Breast epithelium (tissue), 3 donors: Measurements from ENCODE around the gene CUL9.

Experiments used
- POLR2A ChIP-seq: fragments of 450-650 bp; IDR thresholded peaks from one replicate; pipeline ENCODE4 v1.6.1; 2016; ENCODE audit warnings: antibody characterized with exemption, mild to moderate bottlenecking, moderate library complexity
- POLR2AphosphoS5 ChIP-seq, 3 donors: sonication (generic); formaldehyde crosslinking; IDR thresholded peaks; one replicate each; pipeline ENCODE4 v1.6.1; 2017; ENCODE audit warnings: antibody characterized with exemption in 3 of 3
- TF ChIP-seq, protein P1 (sequence below), 3 donors: fragments of 450-650 bp; IDR thresholded peaks; one replicate each; pipeline ENCODE4 v1.5.1; 2016 to 2017; ENCODE audit warnings: antibody characterized with exemption in 3 of 3, mild to moderate bottlenecking in 3 of 3, moderate library complexity in 3 of 3

- no peak for TF ChIP-seq POLR2A
- TF ChIP-seq, protein P1, sequence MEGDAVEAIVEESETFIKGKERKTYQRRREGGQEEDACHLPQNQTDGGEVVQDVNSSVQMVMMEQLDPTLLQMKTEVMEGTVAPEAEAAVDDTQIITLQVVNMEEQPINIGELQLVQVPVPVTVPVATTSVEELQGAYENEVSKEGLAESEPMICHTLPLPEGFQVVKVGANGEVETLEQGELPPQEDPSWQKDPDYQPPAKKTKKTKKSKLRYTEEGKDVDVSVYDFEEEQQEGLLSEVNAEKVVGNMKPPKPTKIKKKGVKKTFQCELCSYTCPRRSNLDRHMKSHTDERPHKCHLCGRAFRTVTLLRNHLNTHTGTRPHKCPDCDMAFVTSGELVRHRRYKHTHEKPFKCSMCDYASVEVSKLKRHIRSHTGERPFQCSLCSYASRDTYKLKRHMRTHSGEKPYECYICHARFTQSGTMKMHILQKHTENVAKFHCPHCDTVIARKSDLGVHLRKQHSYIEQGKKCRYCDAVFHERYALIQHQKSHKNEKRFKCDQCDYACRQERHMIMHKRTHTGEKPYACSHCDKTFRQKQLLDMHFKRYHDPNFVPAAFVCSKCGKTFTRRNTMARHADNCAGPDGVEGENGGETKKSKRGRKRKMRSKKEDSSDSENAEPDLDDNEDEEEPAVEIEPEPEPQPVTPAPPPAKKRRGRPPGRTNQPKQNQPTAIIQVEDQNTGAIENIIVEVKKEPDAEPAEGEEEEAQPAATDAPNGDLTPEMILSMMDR (IDR thresholded peaks at IDR 0.05): no peak
- TF ChIP-seq POLR2AphosphoS5 (IDR thresholded peaks at IDR 0.05): no peak
These were observed 76.2 kb downstream of the CUL9 start for GRCh38 chr6:43258180-43258579.
